Measurements from ENCODE around the gene RAD23B. TPM values are rescaled to one million over a fixed set of nuclear protein-coding genes. Genes with fewer than 3 reads are reported as not detected.

Gene RAD23B
- polyA plus RNA-seq, 3 donors: 21.6 to 50.0 (median 24.7) TPM

DNA sequence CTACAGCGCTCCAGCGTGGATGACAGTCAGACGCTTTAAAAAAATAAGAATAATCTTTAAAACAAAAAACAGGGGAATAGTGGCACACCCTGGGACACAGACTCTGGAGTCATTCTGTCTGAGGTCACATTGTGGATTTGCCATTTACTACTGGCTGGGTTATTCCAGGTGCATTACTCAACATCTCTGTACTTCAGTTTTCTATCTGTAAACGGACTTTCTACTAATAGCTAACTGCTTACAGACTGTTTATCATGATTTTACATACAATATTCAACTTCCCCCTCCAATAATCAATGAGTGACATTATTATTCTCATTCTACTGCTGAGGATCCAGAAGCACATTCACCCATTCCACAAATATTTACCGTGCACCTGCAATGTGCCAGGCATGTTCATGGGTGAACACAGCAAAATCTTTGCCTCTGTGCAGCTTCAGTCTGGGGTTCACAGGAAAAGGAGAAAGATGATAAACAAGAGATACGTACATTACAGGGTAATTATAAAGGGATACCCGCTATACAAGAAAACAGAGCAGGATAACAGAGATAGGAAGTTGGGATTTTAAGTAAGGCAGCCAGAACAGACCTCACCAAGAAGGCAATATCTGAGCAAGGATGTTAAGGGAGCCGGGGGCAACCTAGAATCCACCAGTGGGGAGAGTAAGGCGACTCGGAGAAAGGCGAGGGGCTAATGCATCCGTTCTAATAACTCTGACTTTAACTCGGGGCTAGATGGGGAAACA lies 984 bp upstream of the RAD23B start:
- H3K4me1 ChIP-seq (ENCODE audit: control insufficient read depth in 1 of 2, insufficient read depth in 2 of 2, low read length in 2 of 2): peaks cover 29 to 57% of the 10 kb centered on the region in 2 donors
- intact Hi-C loops (cut with micrococcal nuclease): loop anchor here in 1 of 2 donors (5.0 kb wide), 1 partner anchor 65 kb away; no protein-coding TSS in a partner anchor
- H3K27ac ChIP-seq (ENCODE audit: low read depth in 1 of 2, low read length in 2 of 2): peak overlapping the region; percentile 41 to 82
- H3K27me3 ChIP-seq (ENCODE audit: control insufficient read depth in 2 of 2, insufficient read depth in 2 of 2, low read length in 2 of 2): no peaks in the 10 kb centered on the region
- peaks cover 40% of the 10 kb centered on the region for H3K79me2 ChIP-seq (ENCODE audit: insufficient read depth, low read length)
- Mint-ChIP-seq H3K4me3 (peak overlapping the region; percentile 88 to 96), H3K27me3 (ENCODE audit: low read depth in 3 of 3) (peaks cover 0 to 7% (median 5%) of the 10 kb centered on the region in 3 donors), H3K27ac (peak overlapping the region; percentile 89 to 93 (median 90)), H3K9me3 (peaks cover 0 to 8% (median 0%) of the 10 kb centered on the region in 7 donors), H3K36me3 (no peaks in the 10 kb centered on the region), H3K4me1 (peaks cover 51% of the 10 kb centered on the region)
- H3K36me3 ChIP-seq (replicated peaks in 1 of 2; ENCODE audit: control insufficient read depth in 1 of 2, insufficient read depth in 2 of 2, low read length in 2 of 2): no peaks in the 10 kb centered on the region
- peak overlapping the region; percentile 99 for H3K9ac ChIP-seq (ENCODE audit: insufficient read depth, low read length, poor library complexity, severe bottlenecking)
- peak overlapping the region; percentile 52 to 90 (median 83) for H3K4me3 ChIP-seq (replicated peaks in 1 of 3; ENCODE audit: low read depth in 2 of 3, low read length in 3 of 3)
- DNase-seq: no peak
- H3K4me2 ChIP-seq (replicated peaks; ENCODE audit: extremely low read depth, low read length, poor library complexity, severe bottlenecking): peak overlapping the region; percentile 90
- H3K9me3 ChIP-seq (replicated peaks in 1 of 2; ENCODE audit: control insufficient read depth in 1 of 2, insufficient read depth in 1 of 2, low read length in 2 of 2): no peaks in the 10 kb centered on the region
- WGBS (ENCODE audit: insufficient coverage): 4% methylated on average over 10 of the region's 13 CpGs
- peaks cover 34% of the 10 kb centered on the region for H4K20me1 ChIP-seq (ENCODE audit: insufficient read depth, low read length)
- TF ChIP-seq, protein P1, sequence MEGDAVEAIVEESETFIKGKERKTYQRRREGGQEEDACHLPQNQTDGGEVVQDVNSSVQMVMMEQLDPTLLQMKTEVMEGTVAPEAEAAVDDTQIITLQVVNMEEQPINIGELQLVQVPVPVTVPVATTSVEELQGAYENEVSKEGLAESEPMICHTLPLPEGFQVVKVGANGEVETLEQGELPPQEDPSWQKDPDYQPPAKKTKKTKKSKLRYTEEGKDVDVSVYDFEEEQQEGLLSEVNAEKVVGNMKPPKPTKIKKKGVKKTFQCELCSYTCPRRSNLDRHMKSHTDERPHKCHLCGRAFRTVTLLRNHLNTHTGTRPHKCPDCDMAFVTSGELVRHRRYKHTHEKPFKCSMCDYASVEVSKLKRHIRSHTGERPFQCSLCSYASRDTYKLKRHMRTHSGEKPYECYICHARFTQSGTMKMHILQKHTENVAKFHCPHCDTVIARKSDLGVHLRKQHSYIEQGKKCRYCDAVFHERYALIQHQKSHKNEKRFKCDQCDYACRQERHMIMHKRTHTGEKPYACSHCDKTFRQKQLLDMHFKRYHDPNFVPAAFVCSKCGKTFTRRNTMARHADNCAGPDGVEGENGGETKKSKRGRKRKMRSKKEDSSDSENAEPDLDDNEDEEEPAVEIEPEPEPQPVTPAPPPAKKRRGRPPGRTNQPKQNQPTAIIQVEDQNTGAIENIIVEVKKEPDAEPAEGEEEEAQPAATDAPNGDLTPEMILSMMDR (IDR thresholded peaks at IDR 0.05): no peak
- H2AFZ ChIP-seq (ENCODE audit: insufficient read depth, low read depth, low read length, poor library complexity, severe bottlenecking): peak overlapping the region; percentile 91

DNA sequence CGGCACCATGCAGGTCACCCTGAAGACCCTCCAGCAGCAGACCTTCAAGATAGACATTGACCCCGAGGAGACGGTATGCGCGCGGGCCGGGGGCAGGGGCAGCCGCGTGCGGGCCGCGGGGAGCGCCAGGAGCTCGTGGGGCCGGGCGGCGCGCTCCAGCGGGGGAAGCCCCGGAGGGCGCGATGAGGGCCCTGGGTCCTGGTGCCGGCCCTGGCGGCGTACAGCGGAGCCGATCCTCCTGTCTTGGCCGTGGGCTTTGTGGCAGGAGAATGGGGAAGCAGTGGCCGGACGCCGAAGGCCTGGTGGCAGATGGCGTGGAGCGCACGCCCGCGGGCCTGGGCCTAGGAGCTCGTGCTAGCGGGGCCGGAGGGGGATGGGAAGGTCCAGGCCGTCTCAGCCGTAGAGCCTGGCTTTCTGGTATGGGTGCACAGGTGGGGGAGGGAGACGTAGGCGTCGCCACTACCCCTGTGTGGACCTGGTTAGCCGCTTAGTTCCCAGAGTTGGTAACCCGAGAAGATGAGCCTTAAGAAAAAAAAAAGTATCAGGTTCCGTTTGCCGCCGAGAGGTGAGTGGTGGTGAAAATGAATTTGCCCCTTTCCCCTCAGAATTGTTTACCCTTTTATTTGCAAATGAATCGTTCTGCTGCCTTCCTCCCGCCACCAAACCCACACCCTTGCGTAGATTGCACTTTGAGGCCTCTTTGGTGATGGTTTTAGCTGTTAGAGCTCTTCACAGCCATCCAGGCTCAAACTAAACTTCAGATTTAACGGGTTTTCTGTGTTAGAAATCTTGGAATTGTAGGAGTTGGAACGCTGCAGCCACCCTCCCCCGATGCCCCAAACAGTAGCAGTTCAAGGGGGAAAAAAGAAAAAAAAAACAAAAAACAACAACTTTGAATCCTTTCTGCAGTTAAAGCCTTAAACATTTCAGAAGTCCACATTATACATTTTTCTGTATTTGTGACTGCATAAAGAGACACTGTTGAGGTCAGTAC lies 841 bp downstream of the RAD23B start:
- Histone ChIP-seq H3K9ac (ENCODE audit: insufficient read depth, low read length, poor library complexity, severe bottlenecking) (peak overlapping the region; percentile 99), H3K27ac (ENCODE audit: low read depth in 1 of 2, low read length in 2 of 2) (peak overlapping the region; percentile 91 to 96), H3K79me2 (ENCODE audit: insufficient read depth, low read length) (peaks cover 59% of the 10 kb centered on the region), H3K36me3 (replicated peaks in 1 of 2; ENCODE audit: control insufficient read depth in 1 of 2, insufficient read depth in 2 of 2, low read length in 2 of 2) (no peaks in the 10 kb centered on the region), H2AFZ (ENCODE audit: insufficient read depth, low read depth, low read length, poor library complexity, severe bottlenecking) (peak overlapping the region; percentile 79), H3K27me3 (ENCODE audit: control insufficient read depth in 2 of 2, insufficient read depth in 2 of 2, low read length in 2 of 2) (no peaks in the 10 kb centered on the region), H3K9me3 (replicated peaks in 1 of 2; ENCODE audit: control insufficient read depth in 1 of 2, insufficient read depth in 1 of 2, low read length in 2 of 2) (no peaks in the 10 kb centered on the region), H4K20me1 (ENCODE audit: insufficient read depth, low read length) (peaks cover 52% of the 10 kb centered on the region), H3K4me1 (ENCODE audit: control insufficient read depth in 1 of 2, insufficient read depth in 2 of 2, low read length in 2 of 2) (peaks cover 29 to 59% of the 10 kb centered on the region in 2 donors), H3K4me3 (replicated peaks in 1 of 3; ENCODE audit: low read depth in 2 of 3, low read length in 3 of 3) (peak overlapping the region; percentile 79 to 90 (median 89)), H3K4me2 (replicated peaks; ENCODE audit: extremely low read depth, low read length, poor library complexity, severe bottlenecking) (peak overlapping the region; percentile 99)
- no peaks in the 10 kb centered on the region for H3K36me3 Mint-ChIP-seq
- TF ChIP-seq, protein P1 (IDR thresholded peaks at IDR 0.05): no peak
- peak overlapping the region; percentile 90 to 97 (median 94) for H3K27ac Mint-ChIP-seq
- H3K4me1 Mint-ChIP-seq: peaks cover 56% of the 10 kb centered on the region
- H3K9me3 Mint-ChIP-seq: peaks cover 0 to 6% (median 0%) of the 10 kb centered on the region in 7 donors
- under 1% methylated on average over 44 of the region's 55 CpGs for WGBS (ENCODE audit: insufficient coverage)
- H3K27me3 Mint-ChIP-seq (ENCODE audit: low read depth in 3 of 3): peaks cover 1 to 7% (median 1%) of the 10 kb centered on the region in 3 donors
- intact Hi-C loops (cut with micrococcal nuclease): loop anchor here in 1 of 2 donors (5.0 kb wide), 1 partner anchor 67 kb away; no protein-coding TSS in a partner anchor
- DNase-seq: peak; percentile 74 to 84 (median 79)
- peak overlapping the region; percentile 95 to 96 for H3K4me3 Mint-ChIP-seq

All from CD14-positive monocyte (primary cell).